Endodermal cell (in vitro differentiated cells): Measurements from ENCODE around the gene NPSR1. TPM values are rescaled to one million over a fixed set of nuclear protein-coding genes. Genes with fewer than 3 reads are reported as not detected.

ENCODE experiments used
- DNase-seq: peaks from one replicate; pipeline ENCODE4 v3.0.0-alpha.2; 2017
- H3K27ac ChIP-seq: 2 replicates; pipeline ENCODE4 v1.5.1; 2013; ENCODE audit warnings: mild to moderate bottlenecking, low read depth, low read length, moderate library complexity
- H3K27me3 ChIP-seq: 2 replicates; pipeline ENCODE4 v1.6.1; 2013; ENCODE audit warnings: mild to moderate bottlenecking, low read length, moderate library complexity; ENCODE audit not compliant: insufficient read depth, control insufficient read depth, poor library complexity, severe bottlenecking
- H3K36me3 ChIP-seq: 2 replicates; pipeline ENCODE4 v1.7.0; 2013; ENCODE audit warnings: mild to moderate bottlenecking, low read length, moderate library complexity; ENCODE audit not compliant: control insufficient read depth, insufficient read depth
- H3K4me1 ChIP-seq: one replicate; pipeline ENCODE4 v1.7.0; 2013; ENCODE audit warnings: low read length; ENCODE audit not compliant: control insufficient read depth, insufficient read depth
- H3K4me3 ChIP-seq: 2 replicates; pipeline ENCODE4 v1.5.1; 2013; ENCODE audit warnings: mild to moderate bottlenecking, low read length, moderate library complexity
- H3K9ac ChIP-seq: 2 replicates; pipeline ENCODE4 v1.6.1; 2013; ENCODE audit warnings: mild to moderate bottlenecking, low read length, moderate library complexity; ENCODE audit not compliant: poor library complexity, severe bottlenecking; ENCODE audit errors: extremely low read depth
- H3K9me3 ChIP-seq: 2 replicates; pipeline ENCODE4 v1.6.1; 2013; ENCODE audit warnings: mild to moderate bottlenecking, low read length, moderate library complexity; ENCODE audit not compliant: control insufficient read depth
- H3K27ac Mint-ChIP-seq: 2 replicates; pipeline ENCODE4 v1.8.0; 2020; ENCODE audit warnings: mixed read lengths
- H3K27me3 Mint-ChIP-seq: 2 replicates; pipeline ENCODE4 v1.8.0; 2021; ENCODE audit warnings: mild to moderate bottlenecking, mixed read lengths; ENCODE audit not compliant: insufficient read depth
- H3K36me3 Mint-ChIP-seq: 2 replicates; pipeline ENCODE4 v1.8.0; 2020; ENCODE audit warnings: low read depth, mixed read lengths
- H3K4me1 Mint-ChIP-seq: 2 replicates; pipeline ENCODE4 v1.8.0; 2020; ENCODE audit warnings: mixed read lengths
- H3K4me3 Mint-ChIP-seq: 2 replicates; pipeline ENCODE4 v1.8.0; 2020; ENCODE audit warnings: mild to moderate bottlenecking, moderate library complexity, mixed read lengths
- H3K9me3 Mint-ChIP-seq: 2 replicates; pipeline ENCODE4 v1.8.0; 2020; ENCODE audit warnings: mild to moderate bottlenecking, mixed read lengths
- WGBS, 2 experiments: methylation state at CpG; one replicate each; pipeline versions ENCODE4 v1.1.5 to v1.1.7; 2013; ENCODE audit warnings: missing lambda C conversion rate in 2 of 2, mixed read lengths in 1 of 2; ENCODE audit not compliant: insufficient coverage in 1 of 2, insufficient read length in 1 of 2; 5-methylcytosine and 5-hydroxymethylcytosine counted together
- total RNA-seq, 2 donors: library from RNA; stranded (reverse); fragmentation: NEBNext Ultra II Directional in 1 of 2; extraction: Animal tissue kit (Norgen Biotek cat#: 25700) in 1 of 2; gene quantifications; 2 replicates in 1 of 2; 3 replicates in 1 of 2; pipeline ENCODE4 v1.2.1, GENCODE V29; 2021
- TF ChIP-seq, protein P1 (sequence below): fragments of 200-600 bp; sonication (generic); conservative IDR thresholded peaks from 2 replicates; pipeline ENCODE4 v1.5.0; 2021; ENCODE audit warnings: antibody characterized with exemption, mild to moderate bottlenecking

NPSR1 gene
- total RNA-seq, 2 donors from 2014 or later, result not detected

DNA sequence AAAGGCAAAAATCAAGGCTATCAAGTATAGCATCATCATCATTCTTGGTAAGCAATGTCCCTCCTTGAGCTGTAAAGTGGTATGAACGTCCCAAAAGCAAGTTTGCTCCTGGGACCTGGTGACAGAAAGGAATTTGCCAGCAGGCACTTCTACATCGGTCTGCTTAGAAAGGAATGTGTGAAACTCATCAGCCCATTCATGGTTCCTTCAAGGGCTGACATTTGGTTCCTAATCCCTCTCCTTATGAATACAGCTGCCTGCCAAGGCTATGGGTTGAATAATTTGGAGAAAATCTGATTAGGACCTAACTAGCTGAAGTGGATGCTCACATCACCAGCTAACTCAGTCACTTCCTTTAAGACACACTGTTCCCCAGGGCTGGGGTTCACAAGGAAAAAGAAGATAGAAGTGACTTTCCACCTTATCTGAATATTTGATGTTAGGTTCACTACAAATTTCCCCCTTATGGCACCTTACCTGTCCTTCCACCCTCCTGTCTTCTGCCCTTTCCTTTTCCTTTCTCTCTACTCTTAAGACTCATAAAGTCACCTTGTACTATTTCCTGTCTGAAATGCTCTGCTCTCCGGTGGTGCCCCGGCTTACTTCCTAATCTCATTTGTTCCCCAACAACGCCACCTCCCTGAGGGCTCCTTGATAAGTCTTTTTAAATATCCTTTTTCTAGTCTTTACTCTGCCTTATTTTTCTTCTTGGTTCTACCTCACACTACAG, 187.1 kb downstream of the NPSR1 start:
- Mint-ChIP-seq H3K4me1 (peaks cover 14% of the 10 kb centered on the region), H3K36me3 (no peaks in the 10 kb centered on the region), H3K9me3 (peaks cover 11% of the 10 kb centered on the region), H3K27me3 (no peaks in the 10 kb centered on the region), H3K4me3 (no peak overlapping the region), H3K27ac (peak overlapping the region; percentile 16)
- H3K27me3 ChIP-seq, result no peaks in the 10 kb centered on the region
- TF ChIP-seq, protein P1, sequence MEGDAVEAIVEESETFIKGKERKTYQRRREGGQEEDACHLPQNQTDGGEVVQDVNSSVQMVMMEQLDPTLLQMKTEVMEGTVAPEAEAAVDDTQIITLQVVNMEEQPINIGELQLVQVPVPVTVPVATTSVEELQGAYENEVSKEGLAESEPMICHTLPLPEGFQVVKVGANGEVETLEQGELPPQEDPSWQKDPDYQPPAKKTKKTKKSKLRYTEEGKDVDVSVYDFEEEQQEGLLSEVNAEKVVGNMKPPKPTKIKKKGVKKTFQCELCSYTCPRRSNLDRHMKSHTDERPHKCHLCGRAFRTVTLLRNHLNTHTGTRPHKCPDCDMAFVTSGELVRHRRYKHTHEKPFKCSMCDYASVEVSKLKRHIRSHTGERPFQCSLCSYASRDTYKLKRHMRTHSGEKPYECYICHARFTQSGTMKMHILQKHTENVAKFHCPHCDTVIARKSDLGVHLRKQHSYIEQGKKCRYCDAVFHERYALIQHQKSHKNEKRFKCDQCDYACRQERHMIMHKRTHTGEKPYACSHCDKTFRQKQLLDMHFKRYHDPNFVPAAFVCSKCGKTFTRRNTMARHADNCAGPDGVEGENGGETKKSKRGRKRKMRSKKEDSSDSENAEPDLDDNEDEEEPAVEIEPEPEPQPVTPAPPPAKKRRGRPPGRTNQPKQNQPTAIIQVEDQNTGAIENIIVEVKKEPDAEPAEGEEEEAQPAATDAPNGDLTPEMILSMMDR, result no peak
- H3K9ac ChIP-seq, result no peak overlapping the region
- WGBS, 2 experiments, result 70 to 79% methylated on average over 5 of the region's 5 CpGs
- no peaks in the 10 kb centered on the region for H3K36me3 ChIP-seq
- H3K27ac ChIP-seq, result no peak overlapping the region
- H3K4me3 ChIP-seq, result no peak overlapping the region
- H3K9me3 ChIP-seq, result peaks cover 11% of the 10 kb centered on the region
- peak; percentile 66 for DNase-seq
- H3K4me1 ChIP-seq, result no peaks in the 10 kb centered on the region

DNA sequence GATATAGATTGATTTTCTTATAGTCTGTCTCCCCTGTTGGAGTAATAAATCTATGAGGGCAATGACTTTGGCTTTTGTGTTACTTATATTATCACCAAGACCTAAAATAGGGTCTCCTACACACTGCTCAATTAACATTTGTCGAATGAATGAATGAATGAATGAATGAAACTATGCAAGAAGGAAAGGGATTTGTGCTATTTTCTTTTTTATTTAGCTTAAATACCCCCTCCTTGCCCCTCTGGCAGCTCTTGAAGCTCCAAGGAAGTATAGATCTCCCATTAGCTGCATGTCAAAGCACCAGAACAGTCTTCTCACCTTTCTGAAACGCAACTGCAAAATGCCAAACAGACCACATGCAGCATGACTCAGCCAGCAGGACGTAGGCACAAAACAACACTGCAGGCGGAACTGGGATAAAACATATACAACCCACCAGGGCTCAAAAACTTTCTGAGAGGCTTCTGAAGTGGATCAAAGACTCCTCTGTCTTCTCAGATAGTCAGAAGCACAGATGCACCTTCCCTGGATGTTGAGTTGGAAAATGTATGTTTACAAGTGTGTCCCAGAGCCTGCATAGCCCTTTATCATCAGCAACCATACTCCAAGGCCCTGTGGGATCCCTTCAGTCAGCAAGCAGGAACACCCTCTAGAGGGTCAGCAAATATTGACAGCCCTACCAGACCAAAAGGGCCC, 187.8 kb downstream of the NPSR1 start:
- DNase-seq, result peak; percentile 66
- Mint-ChIP-seq H3K4me3 (no peak overlapping the region), H3K4me1 (peaks cover 17% of the 10 kb centered on the region), H3K36me3 (no peaks in the 10 kb centered on the region), H3K9me3 (peaks cover 11% of the 10 kb centered on the region), H3K27me3 (no peaks in the 10 kb centered on the region), H3K27ac (peak overlapping the region; percentile 16)
- TF ChIP-seq, protein P1, result peak; percentile 61
- Histone ChIP-seq H3K9ac (no peak overlapping the region), H3K36me3 (no peaks in the 10 kb centered on the region), H3K27me3 (no peaks in the 10 kb centered on the region), H3K27ac (no peak overlapping the region), H3K4me3 (no peak overlapping the region), H3K4me1 (no peaks in the 10 kb centered on the region), H3K9me3 (peaks cover 11% of the 10 kb centered on the region)
- 77% methylated on average over 4 of the region's 4 CpGs; no CpG with 5 or more reads in 1 of the 2 experiments for WGBS, 2 experiments

- no peak for DNase-seq
- no peaks in the 10 kb centered on the region for H3K36me3 ChIP-seq
- H3K9me3 ChIP-seq, result peaks cover 11% of the 10 kb centered on the region
- TF ChIP-seq, protein P1, result no peak
- Mint-ChIP-seq H3K4me3 (no peak overlapping the region), H3K9me3 (peaks cover 11% of the 10 kb centered on the region), H3K36me3 (no peaks in the 10 kb centered on the region), H3K27me3 (no peaks in the 10 kb centered on the region), H3K4me1 (peaks cover 17% of the 10 kb centered on the region), H3K27ac (no peak overlapping the region)
- no peak overlapping the region for H3K27ac ChIP-seq
- no peak overlapping the region for H3K4me3 ChIP-seq
- 96 to 100% methylated on average over 3 to 5 of the region's 5 CpGs for WGBS, 2 experiments
- no peaks in the 10 kb centered on the region for H3K27me3 ChIP-seq
- no peaks in the 10 kb centered on the region for H3K4me1 ChIP-seq
- H3K9ac ChIP-seq, result no peak overlapping the region
Observed at GRCh38 chr7:34846976-34847375, 189.0 kb downstream of the NPSR1 start.
